GM21360 (cell line): Measurements from ENCODE around the gene DMRTC2.

Experiments used
- ATAC-seq: cut with Tn5 transposase; IDR thresholded peaks from one replicate; pipeline ENCODE4 v1.9.1; 2021; ENCODE audit warnings: mild to moderate bottlenecking, moderate library complexity; ENCODE audit not compliant: unreplicated experiment

The DMRTC2 gene

GRCh38 chr19:41845051-41845590 lies 279 bp downstream of the DMRTC2 start:
- ATAC-seq, result no peak

GRCh38 chr19:41847351-41848105 lies 2.7 kb downstream of the DMRTC2 start:
- no peak for ATAC-seq

GRCh38 chr19:41848666-41849065 lies 3.8 kb downstream of the DMRTC2 start:
- ATAC-seq, result no peak

GRCh38 chr19:41849067-41849466 lies 4.2 kb downstream of the DMRTC2 start:
- no peak for ATAC-seq

GRCh38 chr19:41850381-41850780 lies 5.5 kb downstream of the DMRTC2 start:
- ATAC-seq, result no peak

GRCh38 chr19:41851456-41851855 lies 6.6 kb downstream of the DMRTC2 start:
- ATAC-seq, result no peak

GRCh38 chr19:41853344-41853743 lies 8.5 kb downstream of the DMRTC2 start:
- ATAC-seq, result no peak

GRCh38 chr19:41853768-41854167 lies 8.9 kb downstream of the DMRTC2 start:
- ATAC-seq, result no peak

- no peak for ATAC-seq
Observed at GRCh38 chr19:41859213-41859617, 14.4 kb downstream of the DMRTC2 start.

- peak; percentile 68 for ATAC-seq
Observed at GRCh38 chr19:41859618-41860418, 15.0 kb downstream of the DMRTC2 start, which contains the start of gene RPS19. TSS of gene RPS19 (plus strand) at chr19:41860255. CDS start at chr19:41860775, 520 bp downstream.

GRCh38 chr19:41860419-41861115 lies 15.7 kb downstream of the DMRTC2 start:
- no peak for ATAC-seq

- ATAC-seq, result no peak
Observed at GRCh38 chr19:41861116-41861768, 16.4 kb downstream of the DMRTC2 start.

- ATAC-seq, result no peak
Observed at GRCh38 chr19:41861846-41862245, 17.0 kb downstream of the DMRTC2 start.

GRCh38 chr19:41862445-41862986 lies 17.7 kb downstream of the DMRTC2 start:
- no peak for ATAC-seq

- ATAC-seq, result no peak
Observed at GRCh38 chr19:41863209-41863931, 18.5 kb downstream of the DMRTC2 start.

GRCh38 chr19:41864374-41864773 lies 19.5 kb downstream of the DMRTC2 start:
- ATAC-seq, result no peak

GRCh38 chr19:41866284-41866683 lies 21.4 kb downstream of the DMRTC2 start:
- no peak for ATAC-seq

- no peak for ATAC-seq
Observed at GRCh38 chr19:41868120-41868988, 23.5 kb downstream of the DMRTC2 start.

- no peak for ATAC-seq
Observed at GRCh38 chr19:41868989-41869300, 24.1 kb downstream of the DMRTC2 start.
